ENCODE data around the gene REEP3.

REEP3 gene

GRCh38 chr10:63584725-63585035 lies 63.5 kb downstream of the REEP3 start:
- DNase-seq (ENCODE audit: low read depth in 4 of 4, low spot score in 1 of 4) = no peak

- DNase-seq (ENCODE audit: low read depth in 4 of 4, low spot score in 1 of 4) = no peak
Measured at GRCh38 chr10:63585041-63585440, 63.8 kb downstream of the REEP3 start.

- no peak for DNase-seq (ENCODE audit: low read depth in 4 of 4, low spot score in 1 of 4)
Measured at GRCh38 chr10:63586043-63586442, 64.8 kb downstream of the REEP3 start.

- DNase-seq (ENCODE audit: low read depth in 4 of 4, low spot score in 1 of 4) = no peak
Measured at GRCh38 chr10:63587191-63587590, 66.0 kb downstream of the REEP3 start.

GRCh38 chr10:63588436-63589167 lies 67.4 kb downstream of the REEP3 start:
- DNase-seq (ENCODE audit: low read depth in 4 of 4, low spot score in 1 of 4) = no peak

GRCh38 chr10:63591600-63592379 lies 70.6 kb downstream of the REEP3 start:
- DNase-seq (ENCODE audit: low read depth in 4 of 4, low spot score in 1 of 4) = no peak

- DNase-seq (ENCODE audit: low read depth in 4 of 4, low spot score in 1 of 4) = no peak
Measured at GRCh38 chr10:63593576-63593975, 72.4 kb downstream of the REEP3 start.

GRCh38 chr10:63595072-63595471 lies 73.9 kb downstream of the REEP3 start:
- DNase-seq (ENCODE audit: low read depth in 4 of 4, low spot score in 1 of 4) = no peak

- no peak for DNase-seq (ENCODE audit: low read depth in 4 of 4, low spot score in 1 of 4)
Measured at GRCh38 chr10:63596924-63597323, 75.7 kb downstream of the REEP3 start.

- no peak for DNase-seq (ENCODE audit: low read depth in 4 of 4, low spot score in 1 of 4)
Measured at GRCh38 chr10:63600540-63600939, 79.3 kb downstream of the REEP3 start.

GRCh38 chr10:63603709-63604445 lies 82.7 kb downstream of the REEP3 start:
- no peak for DNase-seq (ENCODE audit: low read depth in 4 of 4, low spot score in 1 of 4)

- no peak for DNase-seq (ENCODE audit: low read depth in 4 of 4, low spot score in 1 of 4)
Measured at GRCh38 chr10:63605197-63605967, 84.2 kb downstream of the REEP3 start.

- DNase-seq (ENCODE audit: low read depth in 4 of 4, low spot score in 1 of 4) = no peak
Measured at GRCh38 chr10:63608511-63608910, 87.3 kb downstream of the REEP3 start.

GRCh38 chr10:63611078-63611477 lies 89.9 kb downstream of the REEP3 start:
- DNase-seq (ENCODE audit: low read depth in 4 of 4, low spot score in 1 of 4) = no peak

- DNase-seq (ENCODE audit: low read depth in 4 of 4, low spot score in 1 of 4) = no peak
Measured at GRCh38 chr10:63614371-63614891, 93.2 kb downstream of the REEP3 start.

- no peak for DNase-seq (ENCODE audit: low read depth in 4 of 4, low spot score in 1 of 4)
Measured at GRCh38 chr10:63618552-63618951, 97.4 kb downstream of the REEP3 start.

GRCh38 chr10:63619426-63619825 lies 98.2 kb downstream of the REEP3 start:
- no peak for DNase-seq (ENCODE audit: low read depth in 4 of 4, low spot score in 1 of 4)

GRCh38 chr10:63622097-63622496 lies 100.9 kb downstream of the REEP3 start:
- no peak for DNase-seq (ENCODE audit: low read depth in 4 of 4, low spot score in 1 of 4)

GRCh38 chr10:63624701-63625100 lies 103.5 kb downstream of the REEP3 start:
- DNase-seq (ENCODE audit: low read depth in 4 of 4, low spot score in 1 of 4) = no peak

GRCh38 chr10:63627396-63627795 lies 106.2 kb downstream of the REEP3 start:
- no peak for DNase-seq (ENCODE audit: low read depth in 4 of 4, low spot score in 1 of 4)

- DNase-seq (ENCODE audit: low read depth in 4 of 4, low spot score in 1 of 4) = no peak
Measured at GRCh38 chr10:63627881-63628296, 106.7 kb downstream of the REEP3 start.

All from stimulated activated CD4-positive, alpha-beta T cell treated with anti-CD3 and anti-CD28 coated beads, Interleukin-1b, Interleukin-23, amount 100 ng/mL, for 24 hours (primary cell).